H1 (cell line): Measurements from ENCODE around the gene KRTAP10-2. TPM values are rescaled to one million over a fixed set of nuclear protein-coding genes. Genes with fewer than 3 reads are reported as not detected.

Source experiments
- CEBPB ChIP-seq: IDR thresholded peaks from 2 replicates; pipeline ENCODE4 v1.6.1; 2012; ENCODE audit warnings: low read depth, low read length
- polyA plus RNA-seq, 7 experiments: library from polyadenylated mRNA; depleted of rRNA in 3 of 7; stranded (reverse) in 5 of 7; unstranded in 2 of 7; fragments of >200 nt in 5 of 7; fragments of 200-250 nt in 2 of 7; gene quantifications; 1 replicate in 5 of 7; 2 replicates in 1 of 7; 4 replicates in 1 of 7; pipeline versions ENCODE4 v1.2.1 to v1.2.3, GENCODE V29; 2011 to 2013; ENCODE audit warnings: missing spikeins in 2 of 7, mixed read lengths in 2 of 7
- total RNA-seq: library from RNA; stranded (reverse); fragmentation: NEBNext Ultra II Directional; extraction: Animal tissue kit (Norgen Biotek cat#: 25700); gene quantifications from 2 replicates; pipeline ENCODE4 v1.2.1, GENCODE V29; 2021

KRTAP10-2 gene
- total and polyA plus RNA-seq, 2 of the 8 experiments (the other 6 are each of a cell fraction or from before 2014, with no cell fraction given), result 0.11 TPM; not detected in 1

DNA sequence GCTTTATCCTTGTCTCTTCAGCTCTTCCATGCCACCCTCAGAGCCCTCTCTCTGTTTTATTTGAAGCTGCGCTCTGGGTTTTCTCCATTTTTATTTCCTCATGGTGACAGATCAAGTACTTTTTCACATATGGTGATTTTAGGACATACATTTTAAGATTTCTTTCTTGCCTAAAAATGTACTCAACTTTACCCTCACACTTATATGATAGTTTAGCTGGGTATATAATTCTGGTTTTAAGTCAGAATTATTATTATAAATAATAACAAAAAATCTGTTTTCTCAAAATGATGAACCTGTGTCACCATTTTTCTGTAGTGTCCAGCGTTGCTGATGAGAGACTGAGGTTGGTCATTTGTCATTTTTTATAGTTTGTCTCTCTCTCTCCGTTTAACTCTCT lies 29.9 kb upstream of the KRTAP10-2 start (continued):
- no peak for TF ChIP-seq CEBPB
